Measurements from ENCODE around the gene COL7A1.

The COL7A1 gene

GRCh38 chr3:48595075-48595525 lies at the start of gene COL7A1:
COL7A1 (minus strand) TSS chr3:48595329; CDS start chr3:48595159, 170 bp downstream.
- no peak for DNase-seq
- intact Hi-C loops (cut with DNase I) = no loop called here

GRCh38 chr3:48642605-48643004 lies 47.5 kb upstream of the COL7A1 start:
- DNase-seq = no peak
- intact Hi-C loops (cut with DNase I) = no loop called here

- intact Hi-C loops (cut with DNase I) = no loop called here
- DNase-seq = no peak
Measured at GRCh38 chr3:48641396-48641795, 46.3 kb upstream of the COL7A1 start.

- DNase-seq = no peak
- intact Hi-C loops (cut with DNase I) = no loop called here
Measured at GRCh38 chr3:48639944-48640606, 44.9 kb upstream of the COL7A1 start.

- DNase-seq = no peak
- intact Hi-C loops (cut with DNase I) = no loop called here
Measured at GRCh38 chr3:48637305-48637704, 42.2 kb upstream of the COL7A1 start.

GRCh38 chr3:48636149-48636655 lies 41.1 kb upstream of the COL7A1 start:
- intact Hi-C loops (cut with DNase I) = no loop called here
- DNase-seq = no peak

GRCh38 chr3:48635222-48636021 lies 40.3 kb upstream of the COL7A1 start, which contains the start of gene SLC26A6:
SLC26A6 (minus strand) TSS chr3:48635461; CDS start chr3:48635393, 68 bp downstream.
- peak; percentile 95 to 100 (median 98) for DNase-seq
- intact Hi-C loops (cut with DNase I) = loop anchor here (2.0 kb wide), 1 partner anchor 27 kb away; the partner anchor contains the start of gene UQCRC1

- DNase-seq = peak in 7 of 10 donors; percentile 18 to 90 (median 28)
- intact Hi-C loops (cut with DNase I) = loop anchor here (2.0 kb wide), 1 partner anchor 26 kb away; the partner anchor contains the start of gene UQCRC1
Measured at GRCh38 chr3:48634661-48635221, 39.6 kb upstream of the COL7A1 start.

- DNase-seq = no peak
- intact Hi-C loops (cut with DNase I) = loop anchor here (2.0 kb wide), 1 partner anchor 25 kb away; the partner anchor contains the start of gene UQCRC1
Measured at GRCh38 chr3:48633743-48634142, 38.6 kb upstream of the COL7A1 start.

- peak in 1 of 10 donors; percentile 73 for DNase-seq
- intact Hi-C loops (cut with DNase I) = no loop called here
Measured at GRCh38 chr3:48633256-48633655, 38.1 kb upstream of the COL7A1 start.

- peak in 1 of 10 donors; percentile 63 for DNase-seq
- intact Hi-C loops (cut with DNase I) = no loop called here
Measured at GRCh38 chr3:48631516-48632448, 36.7 kb upstream of the COL7A1 start.

GRCh38 chr3:48630833-48631232 lies 35.7 kb upstream of the COL7A1 start:
- DNase-seq = no peak
- intact Hi-C loops (cut with DNase I) = no loop called here

GRCh38 chr3:48630407-48630806 lies 35.3 kb upstream of the COL7A1 start:
- DNase-seq = no peak
- intact Hi-C loops (cut with DNase I) = no loop called here

- DNase-seq = peak in 2 of 10 donors; percentile 57 to 62
- intact Hi-C loops (cut with DNase I) = no loop called here
Measured at GRCh38 chr3:48629894-48630293, 34.8 kb upstream of the COL7A1 start.

- intact Hi-C loops (cut with DNase I) = no loop called here
- DNase-seq = peak in 1 of 10 donors; percentile 64
Measured at GRCh38 chr3:48628277-48629017, 33.3 kb upstream of the COL7A1 start.

- DNase-seq = peak in 1 of 10 donors; percentile 51
- intact Hi-C loops (cut with DNase I) = no loop called here
Measured at GRCh38 chr3:48625600-48625999, 30.5 kb upstream of the COL7A1 start.

GRCh38 chr3:48624767-48625166 lies 29.6 kb upstream of the COL7A1 start:
- no peak for DNase-seq
- intact Hi-C loops (cut with DNase I) = no loop called here

- DNase-seq = no peak
- intact Hi-C loops (cut with DNase I) = no loop called here
Measured at GRCh38 chr3:48623851-48624547, 28.9 kb upstream of the COL7A1 start.
